Smooth muscle cell (in vitro differentiated cells): ENCODE measurements around the gene C17orf107. TPM values are rescaled to one million over a fixed set of nuclear protein-coding genes. Genes with fewer than 3 reads are reported as not detected.

Experiments
- DNase-seq: peaks from one replicate; lab custom pipeline; 2025; ENCODE audit not compliant: unreplicated experiment; lab: John Stamatoyannopoulos, UW
- H2AFZ ChIP-seq: fragments of 200-600 bp; sonication (generic); 2 replicates; pipeline ENCODE4 v1.6.0; 2016; ENCODE audit warnings: antibody characterized with exemption, low read depth, mild to moderate bottlenecking
- H3F3A ChIP-seq: fragments of 200-600 bp; sonication (generic); 2 replicates; pipeline ENCODE4 v1.6.0; 2017; ENCODE audit warnings: antibody characterized with exemption, low read depth
- H3K27ac ChIP-seq: fragments of 200-600 bp; sonication (generic); 2 replicates; pipeline ENCODE4 v1.5.1; 2016; ENCODE audit warnings: low read depth, mild to moderate bottlenecking
- H3K27me3 ChIP-seq: fragments of 200-600 bp; sonication (generic); 2 replicates; pipeline ENCODE4 v1.6.1; 2016; ENCODE audit warnings: low read depth, mild to moderate bottlenecking
- H3K36me3 ChIP-seq: fragments of 200-600 bp; sonication (generic); 2 replicates; pipeline ENCODE4 v1.5.1; 2016; ENCODE audit warnings: low read depth
- H3K4me1 ChIP-seq: fragments of 200-600 bp; sonication (generic); 2 replicates; pipeline ENCODE4 v1.5.1; 2016; ENCODE audit warnings: low read depth
- H3K4me2 ChIP-seq: fragments of 200-600 bp; sonication (generic); 2 replicates; pipeline ENCODE4 v1.6.0; 2016; ENCODE audit warnings: mild to moderate bottlenecking
- H3K4me3 ChIP-seq: fragments of 200-600 bp; sonication (generic); 2 replicates; pipeline ENCODE4 v1.5.1; 2016; ENCODE audit warnings: mild to moderate bottlenecking
- H3K79me2 ChIP-seq: fragments of 200-600 bp; sonication (generic); 2 replicates; pipeline ENCODE4 v1.6.0; 2016; ENCODE audit warnings: low read depth, mild to moderate bottlenecking
- H3K9ac ChIP-seq: fragments of 200-600 bp; sonication (generic); 2 replicates; pipeline ENCODE4 v1.6.0; 2016; ENCODE audit warnings: low read depth
- H3K9me3 ChIP-seq: fragments of 200-600 bp; sonication (generic); replicated peaks from 2 replicates; pipeline ENCODE4 v1.5.1; 2016; ENCODE audit warnings: low read depth
- H4K20me1 ChIP-seq: fragments of 200-600 bp; sonication (generic); 2 replicates; pipeline ENCODE4 v1.6.0; 2016; ENCODE audit warnings: low read depth
- CTCF ChIP-seq: fragments of 200-600 bp; sonication (generic); IDR thresholded peaks from 2 replicates; pipeline ENCODE4 v1.5.1; 2017; ENCODE audit warnings: borderline replicate concordance, mild to moderate bottlenecking, antibody characterized with exemption; ENCODE audit not compliant: insufficient read depth, poor library complexity, severe bottlenecking
- WGBS: methylation state at CpG from one replicate; pipeline ENCODE4 v1.1.7; 2016; ENCODE audit warnings: low lambda C conversion rate; 5-methylcytosine and 5-hydroxymethylcytosine counted together
- polyA plus RNA-seq: library from polyadenylated mRNA; unstranded; fragments of >200 nt; fragmentation: Nextera tagmentation; extraction: Ambion mirVana; gene quantifications from 2 replicates; pipeline ENCODE4 v1.2.1, GENCODE V29; 2016
- total RNA-seq: library from RNA; depleted of rRNA; stranded (reverse); fragments of >200 nt; gene quantifications from 2 replicates; pipeline ENCODE4 v1.2.3, GENCODE V29; 2014

Gene C17orf107
- total and polyA plus RNA-seq, 2 experiments from 2014 or later, result 5.0 to 10.7 TPM

- H4K20me1 ChIP-seq, result no peaks in the 10 kb centered on the region
- no peak within 1 kb of the TSS for H3K27ac ChIP-seq
- no peaks in the 10 kb centered on the region for H3K4me1 ChIP-seq
- no peak within 1 kb of the TSS for H3K4me2 ChIP-seq
- DNase-seq, result no peak
- WGBS, result 90% methylated on average over 14 of the region's 14 CpGs
- no peaks in the 10 kb centered on the region for H3K27me3 ChIP-seq
- no peaks in the 10 kb centered on the region for H3K79me2 ChIP-seq
- H3K36me3 ChIP-seq, result no peaks in the 10 kb centered on the region
- no peak within 1 kb of the TSS for H3K4me3 ChIP-seq
- H3K9ac ChIP-seq, result no peak within 1 kb of the TSS
- no peaks in the 10 kb centered on the region for H3F3A ChIP-seq
- no peaks in the 10 kb centered on the region for H3K9me3 ChIP-seq
- no peak for TF ChIP-seq CTCF
- H2AFZ ChIP-seq, result no peak within 1 kb of the TSS
Measured at GRCh38 chr17:4931963-4932362, 32.6 kb downstream of the C17orf107 start, which contains the start of gene GP1BA. Gene GP1BA, plus strand, starts transcription at chr17:4932277. Its CDS starts 328 bp downstream, at chr17:4932605.

- Histone ChIP-seq H3K9ac (no peak overlapping the region), H3K9me3 (no peaks in the 10 kb centered on the region), H3K36me3 (no peaks in the 10 kb centered on the region), H3K79me2 (no peaks in the 10 kb centered on the region), H3K4me1 (no peaks in the 10 kb centered on the region), H3K27me3 (no peaks in the 10 kb centered on the region), H3K4me3 (no peak overlapping the region), H4K20me1 (no peaks in the 10 kb centered on the region), H3K27ac (no peak overlapping the region), H2AFZ (no peak overlapping the region), H3K4me2 (no peak overlapping the region), H3F3A (no peaks in the 10 kb centered on the region)
- no peak for TF ChIP-seq CTCF
- WGBS, result 88% methylated on average over 12 of the region's 12 CpGs
- no peak for DNase-seq
Measured at GRCh38 chr17:4932756-4933155, 33.4 kb downstream of the C17orf107 start.

GRCh38 chr17:4933646-4934045, 34.3 kb downstream of the C17orf107 start:
- Histone ChIP-seq H3K4me1 (peaks cover under 1% of the 10 kb centered on the region), H3K27ac (no peak overlapping the region), H3K79me2 (peaks cover 6% of the 10 kb centered on the region), H3K4me2 (peak overlapping the region; percentile 61), H3F3A (no peaks in the 10 kb centered on the region), H2AFZ (no peak overlapping the region), H3K36me3 (no peaks in the 10 kb centered on the region), H3K27me3 (no peaks in the 10 kb centered on the region), H4K20me1 (no peaks in the 10 kb centered on the region), H3K4me3 (no peak overlapping the region), H3K9me3 (no peaks in the 10 kb centered on the region), H3K9ac (no peak overlapping the region)
- WGBS, result 97% methylated on average over 6 of the region's 16 CpGs
- DNase-seq, result no peak
- TF ChIP-seq CTCF, result no peak
